Gastrocnemius medialis (tissue), 4 donors: ENCODE measurements around the gene PTPRQ.

Source experiments
- POLR2A ChIP-seq, 2 donors: fragments of 450-650 bp; IDR thresholded peaks; one replicate each; pipeline ENCODE4 v1.6.1; 2017; ENCODE audit warnings: antibody characterized with exemption in 2 of 2, mild to moderate bottlenecking in 2 of 2, moderate library complexity in 2 of 2
- TF ChIP-seq, protein P1 (sequence below), 5 experiments: fragments of 450-650 bp in 3 of 5; fragments of 200-600 bp in 2 of 5; sonication (generic) in 2 of 5; IDR thresholded peaks in 4 of 5; conservative IDR thresholded peaks in 1 of 5; 1 replicate in 4 of 5; 2 replicates in 1 of 5; pipeline ENCODE4 v1.5.1; 2016 to 2019; ENCODE audit warnings: antibody characterized with exemption in 5 of 5, mild to moderate bottlenecking in 3 of 5, moderate library complexity in 3 of 5

DNA sequence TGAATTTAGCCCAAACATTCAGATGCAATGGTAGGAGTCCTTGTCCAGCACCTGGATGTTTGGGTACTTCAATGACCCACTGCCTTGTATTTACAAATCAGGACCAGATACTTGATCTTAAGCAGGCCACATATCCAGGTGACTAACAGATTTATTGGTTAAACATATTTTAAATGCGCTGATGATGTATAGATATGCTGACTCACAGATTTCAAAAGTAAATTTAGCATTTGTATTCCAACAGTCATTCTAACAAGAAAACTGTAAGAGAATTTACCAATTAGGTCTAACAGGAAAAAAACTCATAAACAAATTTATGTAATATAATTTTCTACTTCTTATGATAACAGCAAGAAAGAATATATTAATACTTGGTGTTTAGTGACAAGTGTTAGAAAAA lies 234.0 kb downstream of the PTPRQ start:
- TF ChIP-seq POLR2A (IDR thresholded peaks at IDR 0.05) = no peak
- TF ChIP-seq, protein P1, sequence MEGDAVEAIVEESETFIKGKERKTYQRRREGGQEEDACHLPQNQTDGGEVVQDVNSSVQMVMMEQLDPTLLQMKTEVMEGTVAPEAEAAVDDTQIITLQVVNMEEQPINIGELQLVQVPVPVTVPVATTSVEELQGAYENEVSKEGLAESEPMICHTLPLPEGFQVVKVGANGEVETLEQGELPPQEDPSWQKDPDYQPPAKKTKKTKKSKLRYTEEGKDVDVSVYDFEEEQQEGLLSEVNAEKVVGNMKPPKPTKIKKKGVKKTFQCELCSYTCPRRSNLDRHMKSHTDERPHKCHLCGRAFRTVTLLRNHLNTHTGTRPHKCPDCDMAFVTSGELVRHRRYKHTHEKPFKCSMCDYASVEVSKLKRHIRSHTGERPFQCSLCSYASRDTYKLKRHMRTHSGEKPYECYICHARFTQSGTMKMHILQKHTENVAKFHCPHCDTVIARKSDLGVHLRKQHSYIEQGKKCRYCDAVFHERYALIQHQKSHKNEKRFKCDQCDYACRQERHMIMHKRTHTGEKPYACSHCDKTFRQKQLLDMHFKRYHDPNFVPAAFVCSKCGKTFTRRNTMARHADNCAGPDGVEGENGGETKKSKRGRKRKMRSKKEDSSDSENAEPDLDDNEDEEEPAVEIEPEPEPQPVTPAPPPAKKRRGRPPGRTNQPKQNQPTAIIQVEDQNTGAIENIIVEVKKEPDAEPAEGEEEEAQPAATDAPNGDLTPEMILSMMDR (IDR thresholded peaks at IDR 0.05 in 4 of 5, conservative IDR thresholded peaks at IDR 0.05 in 1 of 5) = no peak
